ENCODE results near the gene IFIT2. TPM values are rescaled to one million over a fixed set of nuclear protein-coding genes. Genes with fewer than 3 reads are reported as not detected.

Gene IFIT2
- total RNA-seq, 3 donors from 2014 or later (not counting 1 experiment from before 2014, with no cell fraction given): 21.8 to 103 (median 34.9) TPM

- Histone ChIP-seq H3K27ac (ENCODE audit: low read length) (no peak overlapping the region), H3K9me3 (ENCODE audit: control insufficient read depth, insufficient read depth, low read length) (no peaks in the 10 kb centered on the region), H3K27me3 (ENCODE audit: control insufficient read depth, insufficient read depth, low read length) (peaks cover 3% of the 10 kb centered on the region), H3K36me3 (ENCODE audit: control insufficient read depth, insufficient read depth, low read length) (no peaks in the 10 kb centered on the region), H3K4me3 (ENCODE audit: low read length) (no peak overlapping the region), H3K4me1 (ENCODE audit: control insufficient read depth, insufficient read depth, low read length) (no peaks in the 10 kb centered on the region)
- Mint-ChIP-seq H3K4me1 (peaks cover 0 to 5% of the 10 kb centered on the region in 2 donors), H3K36me3 (no peaks in the 10 kb centered on the region), H3K27me3 (ENCODE audit: low read depth in 2 of 2) (peaks cover 16 to 54% of the 10 kb centered on the region in 2 donors), H3K9me3 (no peaks in the 10 kb centered on the region), H3K27ac (no peak overlapping the region), H3K4me3 (no peak overlapping the region)
- no peak for TF ChIP-seq CTCF (IDR thresholded peaks at IDR 0.05)
- ATAC-seq (no peak), DNase-seq (no peak)
- 89% methylated on average over 1 of the region's 4 CpGs for WGBS (ENCODE audit: insufficient coverage)
- intact Hi-C loops (cut with micrococcal nuclease): no loop called here
Measured at GRCh38 chr10:89345367-89346000, 43.6 kb downstream of the IFIT2 start.

GRCh38 chr10:89346405-89347254 is 44.8 kb downstream of the IFIT2 start:
- no peak for TF ChIP-seq CTCF (IDR thresholded peaks at IDR 0.05)
- Mint-ChIP-seq H3K27me3 (ENCODE audit: low read depth in 2 of 2) (peaks cover 18 to 62% of the 10 kb centered on the region in 2 donors), H3K27ac (no peak overlapping the region), H3K36me3 (no peaks in the 10 kb centered on the region), H3K4me1 (peaks cover 0 to 5% of the 10 kb centered on the region in 2 donors), H3K9me3 (no peaks in the 10 kb centered on the region), H3K4me3 (no peak overlapping the region)
- H3K27ac ChIP-seq (ENCODE audit: low read length): no peak overlapping the region
- H3K36me3 ChIP-seq (ENCODE audit: control insufficient read depth, insufficient read depth, low read length): no peaks in the 10 kb centered on the region
- ATAC-seq: no peak
- WGBS (ENCODE audit: insufficient coverage): 86% methylated on average over 4 of the region's 4 CpGs
- H3K9me3 ChIP-seq (ENCODE audit: control insufficient read depth, insufficient read depth, low read length): no peaks in the 10 kb centered on the region
- H3K4me1 ChIP-seq (ENCODE audit: control insufficient read depth, insufficient read depth, low read length): no peaks in the 10 kb centered on the region
- no peak for DNase-seq
- intact Hi-C loops (cut with micrococcal nuclease): no loop called here
- peaks cover 3% of the 10 kb centered on the region for H3K27me3 ChIP-seq (ENCODE audit: control insufficient read depth, insufficient read depth, low read length)
- H3K4me3 ChIP-seq (ENCODE audit: low read length): no peak overlapping the region

- Histone ChIP-seq H3K9me3 (ENCODE audit: control insufficient read depth, insufficient read depth, low read length) (no peaks in the 10 kb centered on the region), H3K36me3 (ENCODE audit: control insufficient read depth, insufficient read depth, low read length) (no peaks in the 10 kb centered on the region), H3K27me3 (ENCODE audit: control insufficient read depth, insufficient read depth, low read length) (peaks cover 3% of the 10 kb centered on the region), H3K27ac (ENCODE audit: low read length) (no peak overlapping the region), H3K4me1 (ENCODE audit: control insufficient read depth, insufficient read depth, low read length) (no peaks in the 10 kb centered on the region), H3K4me3 (ENCODE audit: low read length) (no peak overlapping the region)
- Mint-ChIP-seq H3K27me3 (ENCODE audit: low read depth in 2 of 2) (peaks cover 24 to 69% of the 10 kb centered on the region in 2 donors), H3K4me3 (no peak overlapping the region), H3K4me1 (no peaks in the 10 kb centered on the region), H3K9me3 (no peaks in the 10 kb centered on the region), H3K27ac (no peak overlapping the region), H3K36me3 (no peaks in the 10 kb centered on the region)
- DNase-seq (no peak), ATAC-seq (no peak)
- TF ChIP-seq CTCF (IDR thresholded peaks at IDR 0.05): no peak
- WGBS (ENCODE audit: insufficient coverage): 82% methylated on average over 7 of the region's 7 CpGs
- intact Hi-C loops (cut with micrococcal nuclease): no loop called here
Measured at GRCh38 chr10:89347701-89348457, 46.0 kb downstream of the IFIT2 start.

Measured in natural killer cell (primary cell).